CD4-positive, alpha-beta T cell treated with Interleukin-15 for 4 hours (primary cell): ENCODE data around the gene ZBTB20.
A peak's percentile ranks its signal among the peaks of the same experiment; 100 is the strongest.

Source experiments
- DNase-seq: peaks from one replicate; pipeline ENCODE4 v3.0.0-alpha.2; 2020; ENCODE audit warnings: low spot score

The ZBTB20 gene

DNA sequence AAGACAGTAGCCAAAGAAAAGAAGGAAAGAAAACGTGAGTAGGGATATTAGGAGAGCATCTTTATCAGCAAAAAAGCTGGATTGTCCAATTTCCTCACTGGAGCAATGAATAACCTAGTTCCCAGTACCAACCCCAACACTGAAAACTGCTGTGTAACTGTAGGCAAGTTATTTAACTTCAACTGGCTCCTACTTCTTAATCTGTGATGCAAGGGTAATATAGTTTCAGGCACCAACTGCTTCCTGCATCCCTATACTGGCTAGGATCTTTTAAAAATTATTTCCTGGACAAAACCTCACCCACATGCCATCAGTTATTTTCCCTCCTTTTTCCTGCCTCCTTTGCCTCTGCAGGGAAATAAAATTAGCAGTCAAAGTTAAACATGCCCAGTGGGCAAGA is 59.6 kb downstream of the ZBTB20 start:
- no peak for DNase-seq

DNA sequence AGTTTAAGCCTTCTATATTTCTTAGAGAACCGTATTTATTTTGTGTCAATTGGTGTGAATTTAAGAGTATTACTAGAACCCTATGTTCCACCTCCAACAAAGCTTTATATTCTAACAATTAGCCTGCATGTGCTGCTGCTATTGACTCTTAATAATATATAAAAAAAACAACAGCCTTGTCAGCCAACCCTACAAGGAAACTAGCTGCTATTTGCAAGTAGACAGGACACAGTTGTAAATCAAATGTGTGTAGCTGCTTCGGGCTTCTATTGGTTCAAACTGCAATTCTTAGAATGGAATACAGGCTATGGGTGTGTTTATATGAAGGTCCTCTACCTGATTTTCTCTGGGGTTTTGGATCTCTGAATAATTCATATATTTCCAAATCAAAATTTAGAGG is 60.7 kb downstream of the ZBTB20 start:
- no peak for DNase-seq

DNA sequence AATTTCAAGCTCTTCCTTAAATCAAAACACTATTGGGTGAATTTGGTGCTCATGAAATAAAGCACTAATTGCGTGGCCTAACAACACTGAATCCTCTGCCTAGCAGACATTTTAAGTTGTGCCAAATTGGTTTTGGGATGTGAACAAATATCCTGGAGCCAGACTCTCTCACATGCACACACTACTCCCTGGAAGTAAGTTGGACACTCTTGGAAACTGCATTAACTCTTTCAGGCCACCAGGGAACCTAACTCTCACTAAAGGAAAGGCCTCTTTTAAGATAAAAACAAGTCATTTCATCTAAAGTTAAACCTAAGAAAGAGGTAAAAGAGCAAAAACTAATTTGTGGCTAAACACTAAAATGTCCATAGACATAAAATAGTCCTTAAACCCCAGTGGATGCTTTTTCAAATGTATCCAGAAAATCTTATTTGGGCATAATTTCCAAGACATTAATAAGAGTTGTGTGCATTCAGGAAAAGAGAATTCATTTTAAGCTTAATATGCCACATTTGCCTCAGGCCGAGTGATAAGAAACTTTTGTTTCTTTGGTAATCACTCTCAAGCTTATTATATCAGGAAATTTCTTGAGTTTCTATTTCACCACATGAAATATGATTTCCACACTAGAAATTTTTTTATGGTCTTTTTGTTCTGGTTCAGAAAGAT is 61.8 kb downstream of the ZBTB20 start:
- DNase-seq = no peak

DNA sequence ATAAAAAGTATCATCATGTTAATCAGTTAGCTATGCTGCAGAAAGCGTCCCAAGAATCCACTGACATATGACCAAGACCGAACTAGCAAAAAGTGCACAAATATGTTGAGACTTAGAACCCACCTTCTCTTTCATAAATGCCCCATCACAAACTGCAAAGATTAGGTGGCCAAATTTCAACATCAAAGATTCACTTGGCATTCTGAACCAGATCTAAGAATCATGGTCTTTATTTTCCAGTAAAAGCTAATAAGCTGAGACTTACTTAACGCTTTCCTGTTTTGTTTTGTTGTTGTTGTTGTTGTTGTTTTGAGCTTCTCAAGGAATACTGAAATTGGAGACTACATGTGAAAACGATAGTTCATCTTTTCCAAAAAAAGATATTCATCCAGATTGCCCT is 62.4 kb downstream of the ZBTB20 start:
- no peak for DNase-seq

DNA sequence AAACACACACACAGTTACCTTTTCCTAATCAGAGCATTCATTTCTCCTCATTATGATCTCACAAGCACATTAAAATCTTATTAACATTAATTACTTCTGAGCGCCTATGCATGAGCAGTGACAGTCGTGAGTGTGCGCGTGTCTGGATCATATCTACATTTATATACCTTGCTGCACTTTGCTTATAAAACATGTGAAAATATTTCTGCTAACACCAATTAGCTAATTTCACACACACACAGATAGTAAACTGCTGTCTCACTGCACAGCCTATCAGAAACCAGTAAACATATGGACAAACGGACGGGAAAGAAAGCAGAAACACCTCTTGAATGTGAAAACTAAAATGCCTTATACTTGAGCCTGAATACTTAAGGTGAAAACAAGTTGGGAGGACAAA is 64.8 kb downstream of the ZBTB20 start:
- no peak for DNase-seq

DNA sequence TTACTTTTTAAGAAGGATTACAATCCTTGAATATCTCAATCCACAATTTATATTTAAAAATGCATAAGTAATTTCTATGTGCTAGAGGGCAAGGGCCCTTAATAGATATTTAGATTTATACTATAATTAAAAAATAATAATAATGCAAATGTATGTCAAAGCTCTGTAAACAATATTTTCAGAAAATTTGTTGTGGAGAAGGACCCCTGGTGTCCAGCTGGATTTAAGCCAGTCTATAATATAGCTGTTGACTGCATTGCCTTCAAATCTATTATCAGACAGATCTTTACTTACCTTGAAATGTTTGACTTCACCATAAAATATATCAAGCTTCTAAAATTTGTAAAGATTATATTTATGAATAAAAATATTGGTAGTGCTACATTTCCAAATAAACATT is 65.6 kb downstream of the ZBTB20 start:
- DNase-seq = no peak

DNA sequence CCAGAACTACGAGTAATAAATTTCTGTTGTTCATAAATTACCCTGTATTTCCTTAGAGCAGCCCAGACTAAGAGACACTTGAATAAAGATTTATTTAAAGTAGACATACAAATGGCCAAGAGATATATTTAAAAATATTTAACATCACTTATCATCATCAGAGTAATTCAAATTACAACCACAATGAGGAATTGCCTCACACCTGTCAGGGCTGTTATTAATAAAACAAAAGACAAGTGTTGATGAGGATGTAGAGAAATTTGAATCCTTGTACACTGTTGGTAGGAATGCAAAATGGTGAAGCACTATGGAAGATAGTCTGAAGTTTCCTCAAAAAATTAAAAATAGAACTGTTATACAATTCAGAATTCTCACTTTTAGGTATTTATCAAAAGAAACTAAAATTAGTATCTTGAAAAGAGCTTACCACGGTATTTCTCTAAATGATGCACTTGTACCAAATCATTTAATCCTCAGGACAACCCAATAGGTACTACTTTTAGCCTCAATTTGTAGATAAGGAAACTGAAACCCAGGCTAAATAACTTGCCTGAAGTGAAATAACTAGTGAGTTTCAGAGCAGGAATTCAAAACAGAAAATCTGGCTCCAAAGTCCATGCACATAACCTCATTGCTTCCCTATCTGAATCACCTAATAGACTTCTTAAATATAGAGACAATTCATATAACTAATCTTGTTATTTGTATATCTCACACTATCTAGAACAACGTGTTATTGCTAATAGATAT is 69.4 kb downstream of the ZBTB20 start:
- DNase-seq = no peak

DNA sequence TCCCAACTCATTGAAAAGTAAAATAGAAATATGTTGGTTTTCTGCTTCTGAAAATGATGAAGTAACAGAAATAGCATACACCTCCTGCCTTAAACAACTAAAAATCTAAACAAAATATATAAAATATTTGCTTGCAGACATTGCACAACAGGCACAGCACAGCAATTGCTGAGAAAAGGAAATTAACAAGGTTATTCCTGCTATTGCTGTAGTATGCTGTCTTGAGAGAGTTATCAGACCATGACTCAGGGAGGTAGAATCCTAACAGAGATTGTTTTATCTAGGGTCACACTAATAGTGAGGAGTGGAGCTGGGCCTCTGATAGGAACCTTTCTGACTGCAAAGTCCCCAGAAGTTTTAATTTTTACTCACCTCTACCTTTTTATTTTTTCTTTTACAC is 72.6 kb downstream of the ZBTB20 start:
- no peak for DNase-seq

DNA sequence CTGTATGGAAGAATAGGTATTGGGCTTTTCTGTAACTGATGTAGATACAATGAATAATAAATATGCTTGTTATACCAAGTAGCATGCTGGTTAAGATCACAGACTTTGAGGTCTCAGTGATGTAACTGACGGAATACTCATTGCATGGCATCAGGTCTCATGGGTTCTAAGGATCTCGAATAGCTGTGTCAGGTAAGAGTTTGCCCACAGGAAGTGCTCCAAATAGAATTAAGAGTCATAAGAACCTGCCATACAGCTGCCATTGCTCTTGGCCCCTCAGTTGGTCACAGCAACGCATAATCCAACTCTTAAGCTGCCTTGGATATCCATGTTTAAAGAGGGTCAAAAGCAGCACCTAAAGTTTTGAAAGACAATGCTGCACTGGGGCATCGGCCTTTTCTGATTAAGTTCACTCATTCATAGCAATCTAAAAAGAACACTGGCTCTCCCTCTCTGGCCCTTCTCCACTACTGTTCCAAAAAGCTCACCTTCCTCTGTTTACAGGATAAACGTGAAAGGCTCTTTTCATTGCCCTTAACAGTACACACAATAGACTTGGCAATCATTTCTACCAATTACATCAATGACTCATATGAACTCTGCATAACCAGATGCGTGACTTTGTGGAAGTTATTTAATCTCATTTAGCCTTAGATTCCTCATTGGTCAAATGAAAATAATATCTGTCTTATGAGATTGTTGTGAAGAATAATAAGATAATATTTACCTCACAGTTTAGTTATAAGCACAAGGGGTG is 74.6 kb downstream of the ZBTB20 start:
- no peak for DNase-seq

DNA sequence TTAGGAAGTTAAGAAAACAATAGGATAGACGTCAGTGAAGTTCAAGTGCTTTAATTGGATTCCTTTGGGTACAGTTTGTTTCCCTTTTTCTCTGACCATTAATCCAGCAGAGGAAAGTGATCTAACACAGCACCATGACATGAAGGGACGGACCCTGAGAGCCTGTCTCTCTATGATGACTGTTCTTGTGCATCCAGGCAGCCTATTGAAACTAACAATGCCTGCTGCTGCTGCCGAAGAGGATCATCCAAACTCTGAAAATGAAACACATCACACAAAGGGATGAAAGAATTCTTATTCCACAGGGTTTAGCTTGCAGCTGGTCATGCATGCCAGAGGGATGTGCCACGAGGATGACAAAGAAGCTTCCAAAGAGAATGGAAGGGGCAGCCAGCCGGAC is 75.5 kb downstream of the ZBTB20 start:
- no peak for DNase-seq

DNA sequence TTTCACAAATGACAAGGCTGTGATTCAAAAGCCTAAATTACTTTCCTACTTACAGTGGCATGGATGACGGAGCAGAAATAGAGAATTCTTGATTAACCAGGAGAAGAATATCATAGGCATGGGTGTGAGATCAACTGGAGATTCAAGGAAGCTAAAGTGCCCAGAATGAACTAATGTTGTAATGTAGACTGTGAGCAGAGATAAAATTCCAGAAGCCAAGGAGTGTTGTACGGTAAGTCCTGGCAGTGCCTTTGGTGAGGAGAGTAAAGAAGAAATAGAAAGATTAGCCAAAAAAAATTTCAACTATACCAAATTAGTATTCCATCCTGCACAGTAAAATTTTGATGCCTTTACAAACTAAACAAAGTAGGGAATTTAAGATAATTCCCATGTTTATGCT is 75.9 kb downstream of the ZBTB20 start:
- no peak for DNase-seq

DNA sequence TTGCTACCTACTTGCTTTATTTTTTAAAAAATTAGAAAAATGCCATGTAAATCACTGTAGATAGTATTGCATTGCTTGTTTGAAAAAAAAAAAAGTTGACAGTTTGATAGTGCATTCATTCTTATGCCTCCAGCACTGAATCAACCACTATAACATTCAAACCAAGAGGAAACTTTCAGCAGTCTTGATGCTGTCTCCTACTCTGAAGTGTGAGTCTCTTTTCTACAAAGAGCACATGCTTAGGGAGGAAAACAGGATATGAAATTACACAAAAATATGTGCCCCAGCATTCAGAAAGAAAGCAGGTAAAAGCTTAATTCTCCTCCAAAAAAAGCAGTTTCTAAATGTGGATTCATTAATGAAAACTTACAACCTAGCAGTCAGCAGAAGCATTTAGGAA is 78.3 kb downstream of the ZBTB20 start:
- DNase-seq = no peak

DNA sequence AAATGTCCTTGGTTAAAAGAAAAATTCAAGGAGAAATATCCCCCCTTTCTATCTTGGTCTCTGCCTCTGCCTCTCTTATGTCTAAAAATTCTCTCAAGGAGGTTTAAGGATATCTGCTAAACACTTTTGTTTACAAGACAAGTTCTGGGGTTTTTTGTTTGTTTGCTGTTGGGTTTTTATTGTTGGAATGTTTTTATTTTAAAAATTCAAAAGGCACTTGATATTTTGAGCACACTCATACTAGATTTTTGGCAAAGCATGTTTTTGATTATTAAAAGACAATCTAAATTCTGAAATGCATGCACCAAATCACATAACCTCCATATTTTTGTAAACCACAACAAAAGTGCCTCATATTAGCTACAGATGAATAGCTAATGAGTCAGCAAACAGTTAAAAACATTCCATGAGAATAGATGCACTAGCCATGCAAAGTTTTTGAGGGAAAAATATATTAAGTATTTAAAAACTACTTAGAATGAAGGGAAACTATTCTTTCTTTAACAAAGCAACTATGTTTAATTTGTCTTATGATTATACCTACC is 84.6 kb downstream of the ZBTB20 start:
- no peak for DNase-seq

DNA sequence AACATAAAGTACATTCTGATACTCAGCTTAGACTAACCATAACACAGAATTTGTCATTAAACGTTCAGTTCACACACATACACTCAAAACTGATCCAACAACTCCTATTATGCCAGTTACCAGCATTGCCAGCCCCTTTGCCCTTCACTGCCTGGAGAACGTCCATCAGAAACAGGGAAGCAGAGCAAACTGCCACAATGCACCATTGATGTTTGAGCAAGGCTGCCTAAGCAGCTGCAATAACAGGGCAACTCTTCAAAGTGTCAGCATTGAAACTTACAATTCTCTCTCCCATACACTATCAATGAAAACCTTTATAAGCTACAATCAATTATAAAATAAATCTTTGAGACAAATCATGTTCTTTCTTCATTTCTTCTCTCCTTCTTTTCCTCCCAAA is 85.1 kb downstream of the ZBTB20 start:
- DNase-seq = no peak

DNA sequence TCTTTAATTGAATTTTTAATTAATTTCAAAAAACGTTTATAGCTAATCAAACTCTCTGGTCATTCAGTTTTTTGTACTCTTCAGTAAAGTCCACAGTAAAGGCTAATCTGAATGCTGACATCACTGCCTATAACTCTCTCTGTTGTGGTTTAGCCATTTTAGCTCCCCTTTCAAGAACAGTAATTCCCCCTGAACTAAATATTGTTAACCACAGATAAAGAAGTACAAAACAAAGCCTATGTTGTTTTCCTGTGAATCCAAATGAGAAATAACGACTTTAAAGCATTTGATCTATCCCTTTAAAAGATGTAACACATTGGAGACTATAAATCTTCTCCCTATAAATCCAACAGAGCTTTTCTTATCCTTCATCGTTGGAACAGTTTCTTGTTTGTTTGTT is 94.2 kb downstream of the ZBTB20 start:
- DNase-seq = no peak

DNA sequence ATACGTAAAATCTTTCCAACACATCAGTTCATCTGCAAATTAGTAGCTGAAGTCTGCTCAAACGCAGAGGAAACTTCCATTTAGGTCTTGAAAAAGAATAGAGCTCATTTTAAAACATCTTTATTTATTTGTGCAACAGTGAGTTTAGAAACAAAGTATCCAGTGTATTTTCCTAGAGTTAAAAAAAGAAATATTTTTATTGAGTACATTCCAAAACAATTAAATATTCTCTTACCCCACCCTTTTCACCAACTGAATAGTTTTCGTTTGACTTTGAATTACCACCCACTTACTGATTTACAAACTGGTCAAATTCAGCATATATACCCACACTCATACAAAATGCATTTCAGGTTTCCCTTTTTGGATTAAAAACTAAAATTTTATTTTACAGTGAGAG is 104.7 kb downstream of the ZBTB20 start:
- no peak for DNase-seq

DNA sequence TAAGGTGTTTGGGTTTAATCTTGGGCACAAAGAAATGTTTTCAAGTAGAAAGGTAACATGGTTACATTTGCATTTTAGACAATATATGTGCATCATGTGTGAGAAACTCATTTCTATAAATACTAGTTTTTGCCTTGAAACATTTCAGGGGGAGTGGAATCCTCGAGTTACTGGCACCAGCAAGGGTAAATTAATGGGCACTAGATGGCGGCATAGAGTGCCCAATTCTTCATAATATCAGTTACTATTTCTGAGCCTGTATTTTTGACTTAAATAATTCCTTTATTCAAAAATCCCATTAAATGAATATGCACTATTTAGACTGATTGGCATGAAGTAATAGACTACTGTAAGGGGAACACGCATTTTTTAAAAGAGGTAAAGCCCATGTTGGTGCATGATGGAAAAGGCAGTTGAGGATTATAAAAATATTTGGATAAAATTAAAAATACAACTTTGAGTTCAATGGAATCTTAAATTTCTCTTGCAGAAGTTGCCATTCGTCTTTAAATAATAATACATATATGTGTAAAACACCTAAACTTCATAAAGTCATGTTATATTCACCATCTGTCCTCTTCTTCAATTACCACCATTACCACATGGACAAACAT is 106.3 kb downstream of the ZBTB20 start:
- DNase-seq = peak; percentile 45

DNA sequence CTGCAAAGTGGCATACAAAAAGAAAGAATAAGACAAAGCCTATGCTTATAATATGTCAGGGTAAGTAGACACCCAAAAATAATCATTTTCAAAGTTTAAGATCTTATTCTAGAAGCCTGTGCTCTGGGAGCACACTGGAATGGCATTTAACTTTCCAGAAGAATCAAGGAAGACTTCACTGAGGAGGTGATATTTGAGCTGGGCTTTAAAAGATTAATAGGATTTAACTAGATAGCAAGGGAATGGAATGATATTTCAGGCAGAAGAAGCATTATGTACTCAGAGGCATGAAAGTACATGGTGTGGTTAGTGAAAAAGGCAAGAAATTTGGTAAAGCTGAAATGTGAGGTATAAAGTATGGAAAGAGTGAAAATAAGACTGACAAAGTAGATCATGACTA is 106.8 kb downstream of the ZBTB20 start:
- DNase-seq = no peak

DNA sequence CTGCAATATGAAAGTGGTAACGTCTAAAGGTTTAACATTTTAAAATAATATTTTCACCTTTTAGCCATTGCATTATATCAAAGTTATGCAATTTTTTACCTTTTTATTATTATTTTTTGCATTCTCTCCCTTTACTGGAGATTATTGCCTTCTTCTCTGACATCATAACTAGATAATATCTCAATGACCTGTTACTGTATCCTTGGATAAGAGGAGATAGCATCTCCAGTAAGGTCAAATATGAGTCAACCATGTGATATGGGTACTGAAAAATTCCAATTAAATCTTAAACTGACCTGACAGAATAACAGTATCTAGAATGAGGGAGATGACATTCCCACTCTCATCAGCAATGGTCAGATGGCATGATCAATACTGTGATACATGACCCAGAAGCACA is 108.3 kb downstream of the ZBTB20 start:
- DNase-seq = no peak

DNA sequence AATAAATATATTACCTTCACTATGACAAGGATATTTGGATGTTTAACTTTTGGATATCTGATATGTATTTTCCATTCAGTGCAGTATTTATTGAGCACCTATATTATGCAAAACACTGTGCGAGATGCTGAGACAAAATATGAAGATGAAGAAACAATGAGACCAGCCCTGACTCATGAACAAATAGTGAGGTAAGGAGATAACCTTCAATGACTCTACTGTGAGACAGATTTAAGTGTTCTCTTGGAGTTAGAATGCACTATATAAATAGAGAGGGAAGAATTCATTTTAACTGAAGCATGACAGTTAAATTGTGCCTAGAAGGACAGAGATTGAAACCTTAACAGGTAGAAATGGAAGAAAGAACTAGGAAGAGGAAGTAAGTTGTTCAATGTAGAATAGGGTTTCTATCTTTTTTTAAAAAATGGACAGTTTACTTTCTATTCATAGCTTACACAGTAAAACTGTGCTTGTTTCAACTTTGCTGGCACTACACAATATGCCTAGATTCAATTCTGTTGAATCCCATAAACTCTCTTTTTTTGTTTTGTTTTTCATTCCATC is 124.2 kb downstream of the ZBTB20 start:
- DNase-seq = no peak

DNA sequence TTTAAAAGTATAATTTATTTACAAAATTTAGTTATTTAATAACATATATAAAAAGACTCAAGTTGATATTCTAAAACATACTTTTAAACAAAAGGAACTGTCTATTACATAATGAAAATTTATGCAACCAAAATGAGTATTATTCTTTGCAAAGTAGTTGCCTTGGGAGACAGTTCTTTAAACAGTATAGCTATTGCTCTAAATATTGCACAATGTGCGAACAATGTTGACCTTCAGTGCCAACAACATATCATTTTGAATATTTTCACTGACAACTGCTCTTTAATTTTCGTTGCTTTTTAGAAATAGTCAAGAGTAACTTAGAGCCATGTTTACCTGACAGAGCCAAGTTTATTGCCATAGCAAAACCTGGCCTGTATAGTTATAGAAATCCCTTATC is 124.9 kb downstream of the ZBTB20 start:
- no peak for DNase-seq

DNA sequence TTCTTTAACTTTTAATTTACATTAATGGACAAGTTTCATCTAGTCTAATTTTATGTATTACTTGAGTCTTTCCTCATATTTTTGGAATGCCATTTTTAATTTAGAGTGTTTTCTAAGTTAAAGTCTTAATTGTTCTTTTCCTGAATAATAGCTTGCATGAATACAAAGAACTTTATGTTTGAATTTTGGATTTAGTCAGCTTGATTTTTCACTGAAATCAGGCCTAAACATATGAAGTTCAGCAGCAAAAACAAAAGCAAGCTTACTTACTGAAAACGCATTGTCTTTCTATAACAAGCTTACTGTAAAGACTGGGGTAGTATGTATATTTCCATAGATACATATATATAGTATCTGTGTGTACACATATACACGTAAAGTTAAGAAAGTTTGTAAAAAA is 126.0 kb downstream of the ZBTB20 start:
- DNase-seq = no peak
